GM21619 (cell line): ENCODE results near the gene SLMAP.

Experiments
- ATAC-seq: cut with Tn5 transposase; IDR thresholded peaks from one replicate; pipeline ENCODE4 v1.9.1; 2021; ENCODE audit not compliant: unreplicated experiment

Gene SLMAP

DNA sequence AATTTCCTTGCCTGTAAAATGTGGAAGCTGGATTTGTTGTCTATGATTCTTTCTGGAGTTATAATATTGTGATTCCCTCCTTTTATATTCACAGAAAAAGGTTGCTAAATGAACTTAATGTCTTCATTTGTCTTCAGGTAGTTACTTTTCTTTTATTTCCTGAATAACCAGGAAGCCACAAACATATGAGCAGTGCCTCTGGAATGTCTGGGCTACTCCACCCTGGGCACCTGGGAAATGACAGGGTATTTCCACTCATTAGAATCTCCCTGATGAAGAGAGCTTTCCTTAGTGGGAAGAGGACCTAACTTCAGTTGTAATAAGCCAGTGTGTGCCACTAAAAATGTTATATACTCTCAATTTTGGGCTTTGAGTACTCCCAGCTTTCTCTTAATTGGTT lies 3.8 kb upstream of the SLMAP start:
- ATAC-seq = no peak

DNA sequence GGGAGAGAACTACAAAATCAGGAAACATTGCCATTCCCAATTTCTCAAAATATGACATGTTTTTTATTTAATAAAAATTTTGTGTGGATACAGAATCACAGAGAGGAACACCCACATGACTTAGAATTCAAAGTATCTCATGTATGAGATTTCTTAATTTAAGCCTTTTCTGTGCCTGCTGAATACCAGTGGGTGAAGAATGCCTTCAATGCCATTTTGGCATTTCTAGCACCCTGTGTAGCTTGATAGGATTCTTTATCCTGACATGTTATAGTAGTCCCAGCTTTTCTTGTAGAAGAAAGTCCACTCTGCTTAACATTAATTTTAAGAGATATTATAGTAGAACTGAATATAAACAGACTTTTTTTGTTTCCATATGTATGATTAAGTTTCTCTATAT lies 3.1 kb upstream of the SLMAP start:
- ATAC-seq = no peak

DNA sequence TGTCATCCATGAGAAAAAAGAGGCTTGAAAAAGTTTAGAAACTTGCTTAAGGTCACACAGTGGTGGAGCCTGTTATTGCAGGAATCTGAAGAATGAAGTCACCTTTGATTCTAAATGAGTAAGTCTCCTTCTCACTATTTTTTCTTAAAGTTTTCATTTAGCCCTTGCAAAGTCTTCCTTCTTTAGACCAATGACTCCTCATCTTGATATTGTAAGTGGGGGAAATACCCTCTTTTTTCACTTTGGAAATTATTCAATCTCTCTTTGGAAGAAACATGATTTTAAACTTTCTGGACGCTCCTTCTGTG lies 787 bp upstream of the SLMAP start:
- ATAC-seq = no peak

DNA sequence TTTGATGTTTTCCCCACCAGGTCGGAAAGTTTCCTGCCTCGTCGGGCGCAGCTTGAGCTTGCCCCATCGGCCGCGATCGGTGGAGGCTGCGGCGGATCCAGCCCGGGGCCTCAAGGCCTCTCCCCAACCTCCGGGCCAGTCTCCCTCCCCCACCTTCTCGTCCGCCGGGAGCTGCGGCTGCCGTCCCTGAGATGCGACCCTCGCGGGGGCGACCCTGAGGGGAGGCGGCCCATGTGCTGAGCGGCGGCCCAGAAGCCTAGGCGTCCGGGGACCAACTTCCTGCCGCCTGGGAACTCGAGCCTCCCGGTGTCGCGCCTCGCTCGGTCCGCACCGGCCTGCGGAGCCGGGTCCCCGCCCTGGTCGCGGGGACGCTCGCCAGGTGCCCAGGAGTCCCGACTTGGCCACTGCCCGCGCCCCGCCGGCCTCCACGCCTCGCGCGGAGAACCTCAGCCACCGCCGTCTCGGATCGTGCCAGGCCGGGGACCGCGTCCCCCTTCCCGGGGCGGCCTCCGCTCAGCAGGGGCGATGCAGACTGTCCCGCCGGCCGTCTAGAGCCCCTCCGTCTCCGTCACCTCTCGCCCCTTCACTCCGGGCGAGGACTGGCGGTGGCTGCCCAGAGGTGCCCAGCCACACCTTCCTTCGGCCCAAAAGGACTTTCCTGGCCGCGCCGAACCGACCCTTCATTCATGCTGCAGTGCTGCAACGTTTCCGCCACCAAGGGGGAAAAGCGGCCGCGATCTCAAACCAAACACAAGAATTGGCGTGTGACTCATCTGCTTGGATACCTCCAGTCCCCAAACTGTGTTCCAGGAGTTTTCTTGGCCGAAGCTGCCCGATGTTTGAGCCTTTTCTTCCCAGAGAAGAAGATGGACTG lies 656 bp downstream of the SLMAP start:
- peak; percentile 25 for ATAC-seq

DNA sequence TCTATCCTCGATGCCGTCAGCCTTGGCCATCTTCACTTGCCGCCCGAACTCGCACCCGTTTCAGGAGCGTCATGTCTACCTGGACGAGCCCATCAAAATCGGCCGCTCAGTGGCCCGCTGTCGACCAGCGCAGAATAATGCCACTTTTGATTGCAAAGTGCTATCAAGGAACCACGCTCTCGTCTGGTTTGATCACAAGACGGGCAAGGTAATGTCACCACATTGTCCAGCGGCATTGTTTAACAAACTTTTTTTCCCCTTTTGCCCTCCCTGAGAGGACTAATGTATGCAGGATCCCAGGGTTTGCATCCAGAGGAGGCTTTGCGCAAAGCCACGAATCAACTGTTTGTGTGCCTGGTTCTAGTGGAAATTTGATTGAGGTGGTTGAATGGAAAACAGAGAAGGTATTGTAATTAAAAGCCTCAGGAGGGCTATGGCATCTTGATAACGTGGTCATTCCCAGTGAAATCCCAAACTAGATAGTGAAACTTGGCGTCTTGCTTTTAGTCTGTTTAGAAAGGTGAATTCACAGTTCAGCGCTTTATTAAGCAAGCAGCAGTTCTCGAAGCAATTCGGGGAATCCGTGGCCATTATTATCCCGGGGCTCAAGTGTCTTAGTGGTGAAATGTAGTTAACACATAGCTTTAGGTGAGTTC lies 1.7 kb downstream of the SLMAP start:
- ATAC-seq = no peak

DNA sequence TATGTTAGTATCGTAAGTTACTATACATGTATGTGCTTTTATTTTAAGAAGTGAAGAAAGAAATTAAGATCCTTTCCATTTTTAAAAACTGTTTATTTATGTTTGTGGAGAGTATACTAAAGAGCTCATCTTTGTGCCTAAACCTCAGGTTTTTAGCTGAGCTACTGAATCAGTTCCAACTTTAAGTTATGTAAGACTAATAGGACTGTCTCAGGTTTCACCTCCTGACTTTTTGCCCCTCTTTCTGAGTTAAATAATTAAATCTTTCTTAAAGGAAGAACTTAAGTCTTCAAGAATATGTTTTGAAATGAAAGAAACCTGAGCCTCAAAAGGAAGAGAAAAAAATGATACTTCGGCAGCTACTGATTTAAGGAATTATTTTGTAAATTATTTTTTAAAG lies 2.6 kb downstream of the SLMAP start:
- ATAC-seq = no peak

DNA sequence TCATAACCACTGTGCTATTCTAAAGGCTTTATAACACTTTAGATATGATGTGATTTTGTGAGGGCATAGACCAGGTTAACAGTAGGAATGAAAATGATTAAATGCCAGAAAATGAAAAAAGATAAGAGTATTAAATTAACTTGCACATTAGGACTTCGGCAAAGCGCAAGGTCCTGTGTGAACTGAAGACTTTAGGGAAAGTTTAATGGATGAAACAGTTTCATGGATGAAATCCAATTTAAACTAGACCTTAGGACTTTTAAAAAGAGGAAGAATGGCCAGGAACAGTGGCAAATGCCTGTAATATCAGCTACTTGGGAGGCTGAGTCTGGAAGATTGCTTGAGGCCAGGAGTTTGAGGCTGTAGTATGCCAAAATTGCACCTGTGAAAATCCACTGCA lies 8.7 kb downstream of the SLMAP start:
- no peak for ATAC-seq

DNA sequence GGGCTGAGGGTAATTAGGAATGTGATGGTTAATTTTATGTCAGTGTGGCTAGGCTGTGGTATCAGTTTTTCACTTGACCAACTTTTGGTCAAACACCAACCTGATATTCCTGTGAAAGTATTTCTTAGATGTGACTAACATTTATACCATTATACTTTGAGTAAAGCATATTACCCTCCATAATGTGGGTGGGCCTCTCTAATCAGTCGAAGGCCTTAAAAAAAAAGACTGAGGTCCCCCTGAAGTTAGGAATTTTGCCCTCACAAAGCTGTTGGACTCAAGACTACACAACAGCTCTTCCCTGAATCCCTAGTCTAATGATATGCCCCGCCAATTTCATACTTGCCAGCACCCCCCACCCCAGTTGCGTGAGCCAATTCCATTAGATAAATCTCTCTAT lies 12.5 kb downstream of the SLMAP start:
- ATAC-seq = no peak

DNA sequence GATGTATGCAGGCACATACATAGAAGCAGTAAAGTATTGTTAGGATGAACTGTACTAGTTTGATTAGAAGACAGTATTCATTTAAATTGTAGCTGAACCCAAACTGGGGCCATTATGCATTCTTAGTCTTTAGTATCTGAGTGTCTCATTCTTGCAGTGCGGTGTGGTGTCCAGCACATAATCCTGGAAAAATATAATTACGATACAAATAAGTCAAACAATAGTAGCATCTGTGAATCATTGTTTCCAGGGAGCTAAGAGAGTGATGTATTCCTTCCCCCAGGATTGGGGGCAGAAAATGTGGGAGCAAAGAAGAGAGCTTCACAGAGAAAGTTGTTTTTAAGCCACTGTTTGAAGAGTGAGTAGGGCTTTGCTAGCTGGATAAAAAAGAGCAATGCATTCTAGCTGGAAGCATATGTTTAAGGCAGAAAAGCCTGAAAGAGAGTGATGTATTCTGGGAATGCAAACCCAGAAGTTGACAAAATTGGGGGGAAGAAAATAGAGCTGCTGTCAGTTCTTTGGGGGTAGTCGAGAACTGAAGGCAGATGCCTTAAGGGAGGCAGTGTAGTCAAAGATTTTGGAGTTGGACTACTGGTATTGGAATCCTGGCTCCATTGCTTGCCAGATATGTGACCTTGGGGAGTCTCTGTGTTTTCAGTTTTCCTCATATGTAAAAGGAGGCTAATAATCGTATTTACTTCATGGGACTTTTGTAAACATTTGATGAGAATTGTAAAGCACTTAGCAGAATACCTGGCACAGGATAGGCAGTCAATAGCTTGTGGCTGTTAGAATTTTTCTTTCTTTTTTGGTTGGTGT lies 14.1 kb downstream of the SLMAP start:
- no peak for ATAC-seq

DNA sequence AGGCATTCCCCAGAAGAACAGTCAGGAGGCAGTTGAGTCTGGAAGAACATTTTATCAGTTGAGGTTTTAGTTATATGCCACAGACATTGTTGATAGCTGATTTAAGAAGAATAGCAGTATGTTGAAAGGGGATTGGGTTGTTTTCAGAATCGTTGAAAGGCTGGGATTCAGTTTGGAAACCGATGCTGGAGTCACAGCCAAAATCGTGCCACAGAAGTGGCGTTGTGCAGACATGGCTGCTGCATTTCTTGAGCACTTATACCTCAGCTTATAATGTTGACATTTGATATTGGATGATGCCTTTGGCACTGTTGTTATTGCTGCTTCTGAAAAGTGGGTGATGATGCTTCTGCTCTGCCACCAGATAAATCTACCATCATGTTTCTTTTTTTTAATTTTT lies 16.1 kb downstream of the SLMAP start:
- ATAC-seq = no peak

DNA sequence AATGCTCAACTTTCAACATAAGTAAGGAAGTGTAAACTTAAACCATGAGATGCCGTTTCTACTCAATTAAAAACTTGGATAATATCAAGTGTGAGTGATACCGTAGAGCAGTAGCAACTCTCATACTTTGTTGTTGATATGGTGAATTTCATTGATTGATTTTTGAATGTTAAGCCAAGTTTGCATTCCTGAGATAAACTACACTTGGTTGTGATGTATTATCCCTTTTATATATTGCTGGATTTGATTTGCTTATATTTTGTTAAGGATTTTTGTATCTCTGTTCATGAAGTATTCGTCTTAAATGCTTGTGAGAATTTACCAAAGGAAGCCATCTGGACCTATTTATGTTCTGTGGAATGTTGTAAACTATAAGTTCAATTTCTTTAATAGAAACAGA lies 21.7 kb downstream of the SLMAP start:
- no peak for ATAC-seq

DNA sequence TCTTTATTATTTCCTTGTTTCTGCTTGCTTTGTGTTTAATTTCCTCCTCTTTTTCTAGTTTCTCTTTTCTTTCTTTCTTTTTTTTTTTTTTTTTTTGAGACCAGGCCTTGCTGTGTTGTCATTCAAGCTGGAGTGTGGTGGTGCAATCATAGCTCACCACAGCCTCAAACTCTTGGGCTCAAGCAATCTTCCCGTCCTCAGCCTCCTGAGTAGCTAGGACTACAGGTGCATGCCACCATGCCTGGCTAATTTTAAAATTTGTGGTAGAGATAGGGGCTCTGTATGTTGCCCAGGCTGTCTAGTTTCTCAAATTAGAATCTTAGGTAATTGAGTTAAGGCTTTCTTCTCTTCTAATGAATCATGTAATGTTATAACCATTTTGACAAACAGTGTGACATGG lies 22.4 kb downstream of the SLMAP start:
- ATAC-seq = no peak

DNA sequence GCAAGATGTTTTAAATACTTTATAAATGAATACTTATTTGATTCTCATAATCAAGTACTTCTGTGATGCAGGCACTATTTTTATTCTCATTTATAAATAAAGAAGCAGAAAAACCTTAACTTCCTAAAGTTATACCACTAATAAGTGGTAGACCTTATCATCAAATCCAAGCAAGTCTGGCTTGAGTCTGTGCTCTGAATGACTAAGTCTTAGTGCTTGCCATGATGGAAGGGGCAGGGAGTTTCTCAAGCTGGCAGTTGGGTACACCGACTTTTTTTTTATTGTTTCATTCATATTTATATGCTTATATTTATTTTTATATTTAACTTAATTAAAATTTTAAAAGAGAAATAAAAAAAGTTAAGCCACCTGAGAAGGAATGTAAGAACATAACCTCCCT lies 23.6 kb downstream of the SLMAP start:
- ATAC-seq = no peak

DNA sequence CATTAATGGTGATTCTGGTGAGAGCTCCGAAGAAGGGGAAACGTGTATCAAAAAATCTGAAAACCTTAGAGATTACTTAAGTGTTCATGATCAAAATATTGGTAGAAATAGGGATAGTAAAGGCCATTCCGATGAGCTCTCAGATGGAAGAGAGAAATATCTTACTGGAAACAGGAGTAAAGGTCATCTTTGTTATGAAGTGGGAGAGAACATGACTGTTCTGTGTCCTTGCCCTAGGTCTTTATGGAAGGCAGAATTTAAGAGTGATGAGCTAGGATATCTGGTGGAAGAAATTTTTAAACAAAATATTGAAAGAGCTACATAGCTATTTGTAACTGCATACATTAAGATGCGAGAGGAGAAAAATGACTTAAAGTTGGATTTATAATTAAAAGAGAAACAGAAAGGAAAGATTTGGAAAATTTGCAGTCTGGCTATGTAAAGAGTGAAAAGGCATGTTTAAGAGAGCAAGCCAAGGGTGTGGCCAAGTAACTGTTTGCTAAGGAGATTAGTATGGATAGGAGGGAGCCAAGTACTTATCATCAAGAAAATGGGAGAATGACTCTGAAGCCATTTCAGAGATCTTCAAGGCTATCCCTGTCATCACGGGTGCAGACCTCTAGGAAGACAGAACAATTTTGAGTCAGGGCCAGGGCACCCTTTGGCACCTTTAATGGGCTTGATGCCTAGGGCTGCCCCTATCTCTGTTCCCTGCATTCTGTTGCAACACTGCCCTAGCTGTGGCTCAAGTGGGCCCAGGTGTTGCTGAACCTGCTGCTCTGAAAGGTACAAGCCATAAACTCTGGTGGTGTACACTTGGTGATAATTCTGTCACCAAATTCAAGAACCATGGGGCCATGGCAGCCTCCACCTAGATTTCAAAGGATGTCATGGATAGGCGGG lies 27.3 kb downstream of the SLMAP start:
- no peak for ATAC-seq

DNA sequence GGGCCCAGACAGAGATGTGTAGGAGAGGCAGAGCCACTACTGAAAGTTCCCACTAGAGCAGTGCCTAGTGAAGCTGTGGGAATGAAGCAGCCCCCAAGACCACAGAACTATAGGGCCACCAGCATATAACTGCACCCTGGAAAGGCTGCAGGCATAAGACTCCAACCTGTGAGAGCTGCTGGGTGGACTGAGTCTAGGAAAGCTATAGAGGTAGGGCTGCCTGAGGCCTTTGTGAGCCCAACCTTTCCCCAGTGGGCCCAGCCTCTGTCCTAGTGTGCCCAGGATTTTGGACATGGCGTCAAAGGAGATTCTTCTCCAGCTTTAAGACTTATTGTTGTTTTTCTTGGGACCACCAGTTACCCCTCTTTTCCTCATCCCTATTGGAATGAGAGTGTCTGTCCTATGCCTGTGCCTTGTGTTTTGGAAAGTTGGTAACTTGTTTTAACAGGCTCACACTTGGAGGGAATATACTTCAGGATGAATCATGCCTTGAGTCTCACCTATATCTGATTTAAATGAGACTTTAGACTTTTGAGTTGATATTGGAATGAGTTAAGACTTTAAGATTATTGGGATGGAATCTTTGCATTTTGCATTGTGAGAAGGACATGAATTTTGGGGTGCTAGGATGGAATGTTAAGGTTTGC lies 28.1 kb downstream of the SLMAP start:
- no peak for ATAC-seq

DNA sequence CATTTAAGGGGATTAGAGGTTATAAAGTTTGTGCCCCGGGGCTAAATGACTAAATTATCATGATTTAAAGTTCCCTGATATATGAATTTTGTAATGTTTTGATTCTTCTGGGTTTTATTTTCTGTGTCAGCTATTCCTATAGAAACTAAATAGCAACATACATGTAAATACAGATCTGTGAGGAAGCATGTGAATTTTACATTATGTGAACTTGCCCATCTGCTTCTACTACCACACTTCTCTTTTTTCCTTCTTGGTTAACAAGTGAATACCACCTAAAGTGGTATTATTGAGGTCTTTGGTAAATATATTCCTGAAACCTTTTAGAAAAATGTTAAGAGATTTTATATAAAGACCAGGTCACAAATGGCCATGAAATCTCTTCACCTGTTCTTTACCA lies 29.3 kb downstream of the SLMAP start:
- ATAC-seq = no peak

DNA sequence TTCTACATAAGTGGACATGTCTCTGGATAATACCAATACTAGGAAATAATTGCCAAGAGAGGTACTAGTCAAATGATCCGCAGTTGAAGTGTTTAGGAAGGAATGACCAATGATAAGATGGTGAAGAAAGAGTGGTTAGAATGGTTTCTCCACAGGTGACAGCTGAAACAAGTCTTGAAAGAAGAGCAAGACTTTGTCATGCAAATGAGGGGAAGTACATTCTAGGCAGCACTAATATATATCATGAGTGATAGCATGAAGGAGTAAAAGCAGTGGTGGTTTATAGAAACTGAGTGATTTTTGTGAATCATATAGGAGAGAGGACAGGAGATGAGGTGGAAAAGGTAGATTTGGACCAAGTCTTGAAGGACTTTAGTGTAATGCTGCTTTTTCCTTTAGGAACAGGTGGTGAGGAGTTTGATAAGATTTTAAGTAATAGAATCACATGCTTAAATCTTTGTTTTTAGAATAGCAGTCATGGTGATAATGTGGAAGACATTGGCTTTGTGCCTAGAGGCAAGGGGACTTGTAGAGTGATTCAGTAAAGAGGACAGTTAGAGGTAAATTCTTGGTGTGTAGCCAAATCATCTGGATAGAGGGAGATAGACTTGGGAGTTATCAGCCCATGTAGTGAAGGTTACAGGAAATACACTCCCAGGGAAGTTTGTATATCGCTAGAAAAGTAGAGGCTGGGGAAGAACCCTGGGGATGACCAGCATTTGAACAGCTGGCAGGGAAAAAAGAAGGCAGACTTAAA lies 31.9 kb downstream of the SLMAP start:
- ATAC-seq = peak; percentile 94

DNA sequence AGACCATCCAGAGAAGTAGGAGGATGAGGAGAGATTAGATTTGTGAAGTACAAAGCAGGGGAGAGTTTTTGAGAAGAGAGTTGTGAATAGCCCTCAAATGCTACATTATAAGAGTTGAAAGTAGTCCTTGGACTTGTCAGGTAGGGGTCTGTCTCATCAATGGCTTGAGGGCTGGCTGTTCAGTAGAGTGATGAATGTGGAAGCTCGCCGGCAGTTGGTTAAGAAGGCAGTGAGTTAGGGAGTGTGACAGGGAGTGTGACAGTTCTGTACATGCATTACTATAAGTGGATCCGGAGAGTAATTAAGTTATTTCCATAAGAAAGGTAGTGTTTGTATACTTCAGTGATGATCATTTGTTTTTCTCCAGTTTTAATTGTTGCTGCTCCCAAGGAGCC lies 32.5 kb downstream of the SLMAP start:
- ATAC-seq = no peak

DNA sequence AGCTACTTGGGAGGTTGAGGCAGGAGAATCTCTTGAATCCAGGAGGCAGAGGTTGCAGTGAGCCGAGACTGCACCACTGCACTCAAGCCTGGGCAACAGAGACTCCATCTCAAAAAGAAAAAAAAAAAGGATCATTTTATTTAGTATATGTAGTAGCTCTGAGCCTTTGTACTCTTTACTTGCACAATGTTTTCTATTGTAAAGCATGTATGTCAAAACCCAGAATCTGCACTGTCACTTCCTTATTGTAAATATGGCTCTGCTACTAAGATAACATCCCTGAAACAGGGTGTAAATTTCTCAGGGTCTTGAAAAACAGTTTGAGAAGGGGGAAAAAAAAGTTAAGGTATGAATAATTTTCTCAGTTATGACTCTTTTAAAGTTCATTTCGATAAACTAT lies 35.1 kb downstream of the SLMAP start:
- no peak for ATAC-seq

DNA sequence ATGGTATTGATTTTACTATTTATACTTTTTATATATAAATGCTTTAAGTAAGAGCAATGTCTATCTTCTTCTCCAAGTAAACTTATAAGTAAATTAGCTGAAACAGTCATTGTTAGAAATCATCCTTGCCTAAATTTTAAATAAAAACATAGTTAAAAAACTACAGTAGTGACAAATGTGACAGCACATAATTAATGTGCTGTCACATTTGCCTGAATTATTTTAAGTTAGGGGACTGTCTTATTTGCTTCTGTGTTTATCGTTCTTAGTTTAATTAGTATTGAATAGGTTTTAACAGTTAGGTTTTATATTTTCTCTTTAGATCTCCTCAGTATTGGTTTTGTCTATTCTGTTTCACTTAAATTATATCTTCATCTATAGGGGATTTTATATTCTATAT lies 36.1 kb downstream of the SLMAP start:
- ATAC-seq = no peak
